ENCODE results near the gene DAG1.

- TF ChIP-seq PATZ1 (CRISPR knock-in tag; IDR thresholded peaks at IDR 0.05; ENCODE audit: borderline replicate concordance) (no peak), CSRNP3 (CRISPR knock-in tag; IDR thresholded peaks at IDR 0.05) (no peak), ZFP3 (CRISPR knock-in tag; IDR thresholded peaks at IDR 0.05) (no peak), ZC3H10 (CRISPR knock-in tag; IDR thresholded peaks at IDR 0.05) (no peak), GLIS3 (CRISPR knock-in tag; IDR thresholded peaks at IDR 0.05) (no peak)
Measured at GRCh38 chr3:49500205-49500731, 30.2 kb downstream of the DAG1 start.
